HG03060 (cell line): ENCODE measurements around the gene ABCG2.

Experiments
- ATAC-seq: cut with Tn5 transposase; IDR thresholded peaks from one replicate; pipeline ENCODE4 v1.9.1; 2021; ENCODE audit warnings: low read depth, moderate number of reproducible peaks; ENCODE audit not compliant: unreplicated experiment

Gene ABCG2

GRCh38 chr4:88077911-88078524, 80.4 kb downstream of the ABCG2 start:
- no peak for ATAC-seq

- no peak for ATAC-seq
Observed at GRCh38 chr4:88075336-88075735, 83.1 kb downstream of the ABCG2 start.

- no peak for ATAC-seq
Observed at GRCh38 chr4:88070031-88070430, 88.4 kb downstream of the ABCG2 start.

- ATAC-seq, result no peak
Observed at GRCh38 chr4:88064410-88064809, 94.0 kb downstream of the ABCG2 start.

GRCh38 chr4:88063634-88064296, 94.7 kb downstream of the ABCG2 start:
- ATAC-seq, result no peak

- ATAC-seq, result no peak
Observed at GRCh38 chr4:88062843-88063242, 95.6 kb downstream of the ABCG2 start.

- ATAC-seq, result no peak
Observed at GRCh38 chr4:88062311-88062710, 96.1 kb downstream of the ABCG2 start.

GRCh38 chr4:88060431-88060830, 98.0 kb downstream of the ABCG2 start:
- ATAC-seq, result no peak

- ATAC-seq, result no peak
Observed at GRCh38 chr4:88059766-88060165, 98.7 kb downstream of the ABCG2 start.

- no peak for ATAC-seq
Observed at GRCh38 chr4:88058295-88058694, 100.1 kb downstream of the ABCG2 start.

- no peak for ATAC-seq
Observed at GRCh38 chr4:88054901-88055300, 103.5 kb downstream of the ABCG2 start.

- ATAC-seq, result no peak
Observed at GRCh38 chr4:88054229-88054628, 104.2 kb downstream of the ABCG2 start.

- no peak for ATAC-seq
Observed at GRCh38 chr4:88045021-88045420, 113.4 kb downstream of the ABCG2 start.

GRCh38 chr4:88043586-88044340, 114.7 kb downstream of the ABCG2 start:
- no peak for ATAC-seq

- no peak for ATAC-seq
Observed at GRCh38 chr4:88043001-88043400, 115.4 kb downstream of the ABCG2 start.

GRCh38 chr4:88041626-88042025, 116.8 kb downstream of the ABCG2 start:
- ATAC-seq, result no peak

GRCh38 chr4:88040707-88041106, 117.7 kb downstream of the ABCG2 start:
- no peak for ATAC-seq
